ENCODE data around the gene SH3TC1. TPM values are rescaled to one million over a fixed set of nuclear protein-coding genes. Genes with fewer than 3 reads are reported as not detected.

Gene SH3TC1
- total RNA-seq, 2 experiments from 2014 or later = 119 to 127 TPM

DNA sequence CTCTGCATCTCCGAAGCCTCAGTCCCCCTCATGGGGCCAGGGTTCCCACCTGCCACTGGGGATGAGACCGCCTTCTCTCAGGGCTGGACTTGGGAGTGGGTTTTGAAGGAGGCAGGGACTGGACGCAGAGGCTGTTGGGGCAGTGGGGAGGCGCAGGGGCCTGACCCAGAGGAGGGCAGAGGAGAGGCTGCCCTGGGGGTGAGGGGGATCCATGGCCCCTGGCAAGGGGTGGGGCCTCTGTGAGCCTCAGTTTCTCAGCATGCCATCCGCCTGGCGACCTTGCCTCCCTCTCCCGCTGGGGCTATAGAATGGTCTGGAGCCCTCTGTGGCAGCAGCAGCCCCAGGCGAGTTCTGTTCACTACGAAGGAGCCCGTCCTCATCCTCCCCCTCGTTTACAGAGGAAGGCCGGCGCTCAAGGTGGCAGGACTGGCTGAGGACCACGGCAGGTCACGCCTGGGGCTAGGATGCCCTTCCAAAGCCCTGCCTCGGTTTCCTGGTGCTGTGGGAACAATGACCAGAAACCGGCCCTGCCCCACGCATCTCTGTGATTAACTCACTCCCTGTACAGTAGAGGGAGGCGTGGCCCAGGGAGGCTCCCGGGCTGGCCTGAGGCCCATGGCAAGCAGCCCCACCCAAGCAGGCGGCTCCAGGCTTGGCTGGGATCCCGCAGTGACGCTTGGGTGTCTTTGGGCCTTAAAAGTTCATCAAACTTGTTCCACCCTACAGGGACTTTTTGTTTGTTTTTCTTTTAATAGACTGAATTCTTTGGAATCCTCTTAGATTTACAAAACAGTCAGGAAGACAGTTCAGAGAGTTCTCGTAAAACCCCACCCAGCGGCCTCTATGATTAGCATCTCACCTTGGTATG, 16.0 kb upstream of the SH3TC1 start:
- POLR2A ChIA-PET = no interaction called here
- CTCF ChIA-PET = no interaction called here
- no peak for ATAC-seq (ENCODE audit: poor library complexity)
- Histone ChIP-seq H3K36me3 (ENCODE audit: insufficient read depth, low read length) (no peaks in the 10 kb centered on the region), H3K9me3 (ENCODE audit: control insufficient read depth in 1 of 2, insufficient read depth in 1 of 2, low read length in 2 of 2) (no peaks in the 10 kb centered on the region), H3K4me3 (ENCODE audit: low read length) (no peak overlapping the region), H3K27ac (ENCODE audit: low read depth in 1 of 2, low read length in 2 of 2) (no peak overlapping the region), H3K4me1 (ENCODE audit: insufficient read depth, low read length) (no peaks in the 10 kb centered on the region), H3K27me3 (ENCODE audit: control insufficient read depth in 1 of 2, insufficient read depth in 2 of 2, low read length in 2 of 2) (peaks cover 0 to 2% of the 10 kb centered on the region in 2 experiments)
- H3K4me1 Mint-ChIP-seq (ENCODE audit: low read depth) = no peaks in the 10 kb centered on the region
- no peaks in the 10 kb centered on the region for H3K9me3 Mint-ChIP-seq
- intact Hi-C loops (cut with DNase I, micrococcal nuclease) = no loop called here
- no peak for DNase-seq
- no peak overlapping the region for H3K27ac Mint-ChIP-seq
- TF ChIP-seq, protein P1, sequence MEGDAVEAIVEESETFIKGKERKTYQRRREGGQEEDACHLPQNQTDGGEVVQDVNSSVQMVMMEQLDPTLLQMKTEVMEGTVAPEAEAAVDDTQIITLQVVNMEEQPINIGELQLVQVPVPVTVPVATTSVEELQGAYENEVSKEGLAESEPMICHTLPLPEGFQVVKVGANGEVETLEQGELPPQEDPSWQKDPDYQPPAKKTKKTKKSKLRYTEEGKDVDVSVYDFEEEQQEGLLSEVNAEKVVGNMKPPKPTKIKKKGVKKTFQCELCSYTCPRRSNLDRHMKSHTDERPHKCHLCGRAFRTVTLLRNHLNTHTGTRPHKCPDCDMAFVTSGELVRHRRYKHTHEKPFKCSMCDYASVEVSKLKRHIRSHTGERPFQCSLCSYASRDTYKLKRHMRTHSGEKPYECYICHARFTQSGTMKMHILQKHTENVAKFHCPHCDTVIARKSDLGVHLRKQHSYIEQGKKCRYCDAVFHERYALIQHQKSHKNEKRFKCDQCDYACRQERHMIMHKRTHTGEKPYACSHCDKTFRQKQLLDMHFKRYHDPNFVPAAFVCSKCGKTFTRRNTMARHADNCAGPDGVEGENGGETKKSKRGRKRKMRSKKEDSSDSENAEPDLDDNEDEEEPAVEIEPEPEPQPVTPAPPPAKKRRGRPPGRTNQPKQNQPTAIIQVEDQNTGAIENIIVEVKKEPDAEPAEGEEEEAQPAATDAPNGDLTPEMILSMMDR (IDR thresholded peaks at IDR 0.05) = no peak
- no peaks in the 10 kb centered on the region for H3K27me3 Mint-ChIP-seq
- H3K4me3 Mint-ChIP-seq = no peak overlapping the region
- no peaks in the 10 kb centered on the region for H3K36me3 Mint-ChIP-seq (ENCODE audit: low read depth)

DNA sequence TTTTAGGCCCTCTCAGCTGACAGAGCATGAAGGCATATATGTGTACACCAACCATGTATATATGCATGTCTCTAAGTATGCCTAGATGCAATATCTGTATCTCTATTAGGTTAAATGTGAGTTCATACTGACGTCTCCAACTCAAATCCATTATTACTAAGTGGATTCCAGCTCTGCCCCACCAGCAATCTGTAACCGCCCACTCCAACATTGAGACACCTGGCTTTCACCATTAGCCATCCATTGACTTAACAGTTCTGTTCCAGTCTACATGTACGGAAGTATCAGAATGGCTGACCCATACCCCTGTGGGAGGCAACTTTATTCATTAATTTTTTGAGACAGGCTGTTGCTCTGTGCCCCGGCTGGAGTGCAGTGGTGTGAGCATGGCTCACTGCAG, 15.0 kb upstream of the SH3TC1 start:
- Histone ChIP-seq H3K4me1 (ENCODE audit: insufficient read depth, low read length) (no peaks in the 10 kb centered on the region), H3K27ac (ENCODE audit: low read depth in 1 of 2, low read length in 2 of 2) (no peak overlapping the region), H3K36me3 (ENCODE audit: insufficient read depth, low read length) (no peaks in the 10 kb centered on the region), H3K27me3 (ENCODE audit: control insufficient read depth in 1 of 2, insufficient read depth in 2 of 2, low read length in 2 of 2) (peaks cover 0 to 2% of the 10 kb centered on the region in 2 experiments), H3K4me3 (ENCODE audit: low read length) (no peak overlapping the region), H3K9me3 (ENCODE audit: control insufficient read depth in 1 of 2, insufficient read depth in 1 of 2, low read length in 2 of 2) (no peaks in the 10 kb centered on the region)
- intact Hi-C loops (cut with DNase I, micrococcal nuclease) = no loop called here
- Mint-ChIP-seq H3K4me3 (no peak overlapping the region), H3K4me1 (ENCODE audit: low read depth) (no peaks in the 10 kb centered on the region), H3K36me3 (ENCODE audit: low read depth) (no peaks in the 10 kb centered on the region), H3K27ac (no peak overlapping the region), H3K27me3 (no peaks in the 10 kb centered on the region), H3K9me3 (no peaks in the 10 kb centered on the region)
- ATAC-seq (ENCODE audit: poor library complexity) (no peak), DNase-seq (no peak)
- TF ChIP-seq, protein P1 (IDR thresholded peaks at IDR 0.05) = no peak
- POLR2A ChIA-PET = no interaction called here
- CTCF ChIA-PET = no interaction called here

DNA sequence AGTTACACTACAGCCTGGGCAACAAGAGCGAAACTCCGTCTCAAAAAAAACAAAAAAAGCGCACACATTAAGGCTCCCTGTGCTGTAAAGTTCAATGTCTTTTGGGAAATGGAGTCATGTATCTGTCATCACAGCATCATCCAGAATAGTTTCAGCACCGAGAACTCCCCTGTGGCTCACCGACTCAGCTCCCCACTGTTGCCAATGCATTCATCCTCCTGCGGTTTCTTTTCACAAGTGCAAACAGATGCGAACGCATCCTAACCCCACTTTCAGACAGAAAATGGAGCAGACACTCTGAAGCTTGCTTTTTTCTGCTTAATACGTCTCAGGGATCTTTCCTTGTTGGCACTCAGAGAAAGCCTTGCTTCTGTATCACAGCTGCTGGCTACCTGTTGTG, 13.8 kb upstream of the SH3TC1 start:
- POLR2A ChIA-PET = no interaction called here
- H3K4me3 Mint-ChIP-seq = no peak overlapping the region
- H3K4me1 Mint-ChIP-seq (ENCODE audit: low read depth) = no peaks in the 10 kb centered on the region
- DNase-seq (no peak), ATAC-seq (ENCODE audit: poor library complexity) (no peak)
- H3K9me3 ChIP-seq (ENCODE audit: control insufficient read depth in 1 of 2, insufficient read depth in 1 of 2, low read length in 2 of 2) = no peaks in the 10 kb centered on the region
- no peaks in the 10 kb centered on the region for H3K9me3 Mint-ChIP-seq
- no peaks in the 10 kb centered on the region for H3K4me1 ChIP-seq (ENCODE audit: insufficient read depth, low read length)
- no peak overlapping the region for H3K27ac Mint-ChIP-seq
- no peak overlapping the region for H3K27ac ChIP-seq (ENCODE audit: low read depth in 1 of 2, low read length in 2 of 2)
- intact Hi-C loops (cut with DNase I, micrococcal nuclease) = no loop called here
- no peaks in the 10 kb centered on the region for H3K36me3 ChIP-seq (ENCODE audit: insufficient read depth, low read length)
- TF ChIP-seq, protein P1 (IDR thresholded peaks at IDR 0.05) = no peak
- no peaks in the 10 kb centered on the region for H3K36me3 Mint-ChIP-seq (ENCODE audit: low read depth)
- H3K27me3 Mint-ChIP-seq = no peaks in the 10 kb centered on the region
- no peak overlapping the region for H3K4me3 ChIP-seq (ENCODE audit: low read length)
- CTCF ChIA-PET = interaction anchor here (0.8 kb wide), 1 partner anchor 9 kb away, joined by 3 read pairs; no protein-coding TSS in a partner anchor
- peaks cover 0 to 2% of the 10 kb centered on the region in 2 experiments for H3K27me3 ChIP-seq (ENCODE audit: control insufficient read depth in 1 of 2, insufficient read depth in 2 of 2, low read length in 2 of 2)

Data from CD4-positive, alpha-beta T cell (primary cell).